K562 (cell line): ENCODE measurements around the gene TYW3. TPM values are rescaled to one million over a fixed set of nuclear protein-coding genes. Genes with fewer than 3 reads are reported as not detected.

Experiments
- AFF4 ChIP-seq: sonication (generic); formaldehyde crosslinking; IDR thresholded peaks from 2 replicates; pipeline ENCODE4 v1.8.0; 2023; ENCODE audit warnings: mild to moderate bottlenecking, missing genetic modification reagents
- BRF2 ChIP-seq: IDR thresholded peaks from 3 replicates; pipeline ENCODE4 v1.6.1; 2011; ENCODE audit warnings: borderline replicate concordance, mild to moderate bottlenecking; ENCODE audit not compliant: insufficient read length, insufficient read depth
- DDX20 ChIP-seq: fragments of 450-650 bp; IDR thresholded peaks from 2 replicates; pipeline ENCODE4 v1.6.1; 2016; ENCODE audit warnings: missing genetic modification characterization, low read depth, mild to moderate bottlenecking, missing compliant biosample characterization, moderate library complexity
- E2F1 ChIP-seq: sonication (generic); formaldehyde crosslinking; IDR thresholded peaks from 2 replicates; pipeline ENCODE4 v1.8.1; 2023; ENCODE audit warnings: mild to moderate bottlenecking, missing genetic modification reagents, moderate library complexity
- FOXA1 ChIP-seq: fragments of 450-650 bp; IDR thresholded peaks from 2 replicates; pipeline ENCODE4 v1.6.1; 2016; ENCODE audit warnings: mild to moderate bottlenecking, borderline replicate concordance
- HEY1 ChIP-seq: fragments of 250-450 bp; sonication (Bioruptor Pico); IDR thresholded peaks from 2 replicates; pipeline ENCODE4 v1.5.0; 2020; ENCODE audit warnings: mild to moderate bottlenecking, moderate library complexity, borderline replicate concordance
- HLTF ChIP-seq: fragments of 450-650 bp; IDR thresholded peaks from 2 replicates; pipeline ENCODE4 v1.6.1; 2016
- JUND ChIP-seq, 2 experiments: IDR thresholded peaks; 2 replicates in 1 of 2; 3 replicates in 1 of 2; pipeline ENCODE4 v1.6.1; 2011; ENCODE audit warnings: borderline replicate concordance in 2 of 2, low read depth in 2 of 2, low read length in 2 of 2, improper control_type of control experiment in 1 of 2, missing biosample characterization in 1 of 2, missing genetic modification characterization in 1 of 2, missing genetic modification reagents in 1 of 2
- KHSRP ChIP-seq: fragments of 450-650 bp; IDR thresholded peaks from 2 replicates; pipeline ENCODE4 v1.6.1; 2017
- MLLT1 ChIP-seq, 2 experiments: fragments of 450-650 bp; IDR thresholded peaks; 2 replicates each; pipeline ENCODE4 v1.6.1; 2016
- MYBL2 ChIP-seq, 2 experiments: fragments of 450-650 bp in 1 of 2; sonication (generic) in 1 of 2; formaldehyde crosslinking in 1 of 2; IDR thresholded peaks; 2 replicates each; pipeline versions ENCODE4 v1.6.1 to v1.8.1; 2017 to 2022; ENCODE audit warnings: borderline replicate concordance in 1 of 2, inconsistent platforms in 1 of 2, low read depth in 1 of 2, mild to moderate bottlenecking in 1 of 2, missing genetic modification reagents in 1 of 2, moderate library complexity in 1 of 2
- NCOA1 ChIP-seq: fragments of 450-650 bp; IDR thresholded peaks from 2 replicates; pipeline ENCODE4 v1.6.1; 2016; ENCODE audit warnings: low read depth
- NR3C1 ChIP-seq: sonication (generic); formaldehyde crosslinking; IDR thresholded peaks from 2 replicates; pipeline ENCODE4 v1.8.1; 2022; ENCODE audit warnings: missing genetic modification reagents
- NUFIP1 ChIP-seq: fragments of 450-650 bp; IDR thresholded peaks from 2 replicates; pipeline ENCODE4 v1.6.1; 2018; ENCODE audit not compliant: partially characterized antibody
- POLR2AphosphoS2 ChIP-seq: IDR thresholded peaks from 2 replicates; pipeline ENCODE4 v1.6.1; 2012; ENCODE audit warnings: low read length, improper control_type of control experiment
- SNRNP70 ChIP-seq: fragments of 200-400 bp; formaldehyde crosslinking; optimal IDR thresholded peaks from 2 replicates; pipeline ENCODE3; 2017; ENCODE audit warnings: low read depth, low read length
- STAG1 ChIP-seq: sonication (generic); formaldehyde crosslinking; IDR thresholded peaks from 2 replicates; pipeline ENCODE4 v1.5.0; 2020; ENCODE audit warnings: missing genetic modification reagents, borderline replicate concordance
- TAL1 ChIP-seq: fragments of 450-650 bp; IDR thresholded peaks from 2 replicates; pipeline ENCODE4 v1.6.1; 2016; ENCODE audit warnings: mild to moderate bottlenecking
- ZNF140 ChIP-seq: fragments of 250-450 bp; sonication (Bioruptor Pico); IDR thresholded peaks from 2 replicates; pipeline ENCODE4 v1.8.0; 2021; ENCODE audit warnings: moderate library complexity, mild to moderate bottlenecking, inconsistent platforms
- ZNF143 ChIP-seq: sonication (generic); formaldehyde crosslinking; IDR thresholded peaks from 2 replicates; pipeline ENCODE4 v1.9.0; 2022; ENCODE audit warnings: mild to moderate bottlenecking, missing genetic modification reagents
- ZZZ3 ChIP-seq: fragments of 450-650 bp; IDR thresholded peaks from 2 replicates; pipeline ENCODE4 v1.6.1; 2016; ENCODE audit warnings: antibody characterized with exemption, mild to moderate bottlenecking, moderate library complexity
- polyA plus RNA-seq, 8 experiments: library from polyadenylated mRNA; depleted of rRNA in 4 of 8; stranded (reverse) in 5 of 8; unstranded in 3 of 8; fragments of >200 nt; fragmentation: Nextera tagmentation in 2 of 8; fragmentation: Illumina TruSeq in 1 of 8; extraction: Ambion mirVana in 2 of 8; extraction: Trizol in 1 of 8; gene quantifications; 2 replicates each; pipeline versions ENCODE4 v1.2.1 to v1.2.3, GENCODE V29; 2011 to 2014; ENCODE audit warnings: inconsistent platforms in 1 of 8, missing spikeins in 1 of 8
- total RNA-seq, 7 experiments: library from RNA; depleted of rRNA in 6 of 7; stranded (reverse); fragments of >200 nt in 6 of 7; fragmentation: Illumina TruSeq in 2 of 7; extraction: Trizol in 2 of 7; gene quantifications; 2 replicates each; pipeline versions ENCODE4 v1.2.1 to v1.2.3, GENCODE V29; 2011 to 2021; ENCODE audit warnings: low replicate concordance in 1 of 7

The TYW3 gene
- total and polyA plus RNA-seq, 9 of the 15 experiments (the other 6 are each of a cell fraction or from before 2014, with no cell fraction given), result 22.0 to 54.0 (median 41.1) TPM

- no peak for TF ChIP-seq FOXA1
- TF ChIP-seq HLTF, result no peak
- no peak for TF ChIP-seq NUFIP1
- TF ChIP-seq DDX20 (tag), result no peak
- TF ChIP-seq TAL1, result no peak
- no peak for TF ChIP-seq MYBL2 (IDR thresholded peaks at IDR 0.05; ENCODE audit: low read depth)
- no peak for TF ChIP-seq MYBL2 (CRISPR knock-in tag; IDR thresholded peaks at IDR 0.05; ENCODE audit: borderline replicate concordance)
- no peak for TF ChIP-seq BRF2
- TF ChIP-seq POLR2AphosphoS2, result no peak
- TF ChIP-seq HEY1, result no peak
- TF ChIP-seq NCOA1, result peak; percentile 17; the same call in 1 of the 2 replicates
- no peak for TF ChIP-seq SNRNP70
- no peak for TF ChIP-seq ZZZ3
- TF ChIP-seq ZNF143 (CRISPR knock-in tag), result no peak
- TF ChIP-seq AFF4 (CRISPR knock-in tag), result peak; percentile 76; the same call in 1 of the 2 replicates
- no peak for TF ChIP-seq E2F1
- peak in 1 of 2 experiments; percentile 15; a peak in 1 of 4 replicates for TF ChIP-seq MLLT1 (IDR thresholded peaks at IDR 0.05)
- TF ChIP-seq JUND (IDR thresholded peaks at IDR 0.05; ENCODE audit: borderline replicate concordance, low read depth, low read length), result 0 out of 2 replicates have a peak, but pooled peaks have one; percentile 49
- peak; percentile 27; the same call in 1 of the 3 replicates for TF ChIP-seq JUND (tag; IDR thresholded peaks at IDR 0.05; ENCODE audit: borderline replicate concordance, low read depth, low read length)
- TF ChIP-seq KHSRP, result no peak
- no peak for TF ChIP-seq NR3C1 (CRISPR knock-in tag)
- no peak for TF ChIP-seq ZNF140 (CRISPR knock-in tag)
- TF ChIP-seq STAG1 (CRISPR knock-in tag), result no peak
Observed at GRCh38 chr1:74732960-74733603, at the start of gene TYW3, which contains the start of gene CRYZ (continued).
